ENCODE data around the gene IL1RL2.

Gene IL1RL2

GRCh38 chr2:102197389-102198137 is 10.7 kb downstream of the IL1RL2 start:
- no peak for DNase-seq

- no peak for DNase-seq
Measured at GRCh38 chr2:102200539-102200938, 13.7 kb downstream of the IL1RL2 start.

DNA sequence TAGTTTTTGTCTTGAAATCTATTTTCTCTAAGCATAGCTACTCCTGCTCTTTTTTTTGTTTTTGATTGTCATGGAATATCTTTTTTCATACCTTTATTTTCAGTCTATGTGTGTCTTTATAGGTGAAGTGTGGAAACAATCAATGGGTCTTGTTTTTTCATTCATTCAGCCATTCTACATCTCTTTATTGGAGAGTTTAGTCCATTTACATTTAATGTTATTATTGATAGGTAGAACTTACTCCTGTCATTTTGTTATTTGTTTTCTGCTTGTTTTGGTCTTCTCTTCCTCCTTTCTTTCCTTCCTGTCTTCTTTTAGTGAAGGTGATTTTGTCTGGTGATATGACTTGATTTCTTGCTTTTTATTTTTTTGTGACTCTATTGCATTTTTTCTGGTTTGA is 17.8 kb downstream of the IL1RL2 start:
- no peak for DNase-seq

DNA sequence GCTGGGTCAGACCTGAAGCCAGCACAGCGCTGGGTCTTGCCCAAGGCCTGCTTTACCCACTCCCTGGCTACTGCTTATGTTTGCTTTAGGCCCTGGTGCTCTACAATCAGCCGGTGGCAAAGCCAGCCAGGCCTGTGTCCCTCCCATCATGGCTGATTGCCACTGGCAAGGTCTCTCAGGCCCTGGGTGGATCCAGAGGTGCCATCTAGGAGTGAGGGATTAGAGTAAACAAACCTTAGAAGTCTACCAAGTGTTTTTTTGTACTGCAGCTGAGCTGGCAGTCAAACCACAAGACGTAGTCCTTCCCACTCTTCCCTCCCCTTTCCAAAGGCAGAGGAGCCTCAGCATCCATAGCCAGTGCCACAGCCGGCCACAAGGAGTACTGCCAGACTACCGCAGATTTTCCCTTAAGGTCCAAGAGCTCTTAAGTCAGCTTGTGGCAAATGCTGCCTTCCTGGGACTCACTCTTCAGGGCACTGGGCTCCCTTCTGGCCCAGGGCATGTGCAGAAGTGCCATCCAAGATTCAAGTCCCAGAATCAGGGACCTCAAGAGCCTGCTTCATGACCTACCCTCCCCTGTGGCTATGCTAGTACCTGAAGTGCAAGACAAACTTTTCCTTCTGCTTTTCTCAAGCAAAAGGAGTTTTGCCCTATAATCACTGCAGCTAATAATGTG is 20.0 kb downstream of the IL1RL2 start:
- DNase-seq = no peak

- DNase-seq = no peak
Measured at GRCh38 chr2:102208774-102209173, 22.0 kb downstream of the IL1RL2 start.

- DNase-seq = no peak
Measured at GRCh38 chr2:102209474-102209873, 22.7 kb downstream of the IL1RL2 start.

DNA sequence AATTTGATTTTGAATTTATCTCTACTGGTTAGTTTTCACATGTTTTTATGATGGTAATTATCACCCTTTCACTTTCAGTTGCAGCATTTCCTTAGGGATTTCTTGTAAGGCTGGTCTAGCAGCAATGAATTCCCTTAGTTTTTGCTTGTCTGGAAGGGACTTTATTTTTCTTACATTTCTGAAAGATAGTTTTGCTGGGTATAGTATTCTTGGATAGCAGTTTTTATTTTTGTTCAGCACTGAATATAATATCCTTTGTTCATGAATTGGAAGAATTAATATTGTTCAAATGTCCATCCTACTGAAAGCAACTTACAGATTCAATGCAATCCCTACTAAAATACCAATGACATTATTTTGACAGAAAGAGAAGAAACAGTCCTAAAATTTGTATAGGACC is 30.2 kb downstream of the IL1RL2 start:
- no peak for DNase-seq

DNA sequence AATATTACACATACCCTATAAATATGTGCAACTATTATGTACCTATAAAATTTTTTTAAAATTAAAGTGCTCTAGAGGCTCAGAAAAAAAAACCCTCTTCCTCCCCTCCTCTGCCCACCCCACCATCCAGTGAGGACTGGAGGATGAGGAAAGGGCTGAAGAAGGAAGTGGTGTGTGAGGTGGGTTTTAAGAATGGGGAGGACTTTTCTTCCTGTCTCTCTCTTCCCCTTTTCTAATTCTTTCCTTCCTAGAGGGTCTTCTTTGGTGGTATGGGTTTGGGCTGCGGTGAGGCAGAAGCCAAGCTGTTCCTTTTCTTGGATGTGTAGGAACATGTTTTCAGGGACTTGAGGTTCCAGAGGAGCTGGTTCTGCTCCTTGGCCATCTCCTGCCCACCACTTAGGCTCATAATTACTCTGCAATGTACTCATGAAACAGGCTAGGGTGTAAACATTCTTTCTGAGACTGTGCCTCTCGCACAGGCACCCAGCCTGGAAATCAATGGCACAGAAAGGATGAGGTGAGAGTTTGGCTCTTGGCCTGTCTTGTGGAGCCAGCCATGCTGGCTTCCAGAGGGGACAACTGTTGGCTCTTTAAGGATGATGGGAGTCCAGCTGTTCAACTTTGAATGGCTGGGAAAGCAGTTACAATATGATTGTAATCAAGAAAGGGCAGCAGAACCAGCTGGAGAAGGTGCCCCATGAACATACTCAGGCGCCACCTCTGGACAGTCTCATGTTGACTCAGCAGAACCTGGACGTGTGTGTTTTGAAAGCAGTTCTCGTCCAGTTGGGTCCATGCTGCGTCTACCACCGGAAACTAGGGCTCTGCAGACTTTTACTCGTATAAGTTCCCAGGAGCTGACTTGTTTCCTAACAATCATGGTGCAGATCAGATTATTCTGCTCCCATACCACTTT is 38.3 kb downstream of the IL1RL2 start:
- DNase-seq = no peak

DNA sequence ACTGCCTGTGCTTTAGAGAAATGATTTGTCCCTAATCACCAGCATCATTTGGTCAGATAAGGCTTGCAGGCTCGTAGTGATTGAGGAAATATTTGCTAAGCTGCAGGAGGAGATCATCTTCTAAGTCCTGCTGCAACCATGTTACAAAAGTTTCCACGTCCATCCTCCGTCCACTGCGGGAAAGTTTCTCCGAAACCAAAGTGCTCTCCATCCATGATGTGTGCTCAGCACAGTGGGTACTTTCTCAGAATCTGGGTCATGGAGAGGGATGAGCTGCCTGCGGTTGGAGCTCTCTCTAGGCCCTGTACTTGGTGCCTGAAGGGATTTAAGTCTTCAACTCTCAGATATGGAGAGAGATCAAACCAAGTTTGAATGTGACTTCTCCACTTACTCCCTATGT is 39.3 kb downstream of the IL1RL2 start:
- DNase-seq = no peak

- DNase-seq = no peak
Measured at GRCh38 chr2:102226612-102227391, 40.0 kb downstream of the IL1RL2 start.

GRCh38 chr2:102229141-102229769 is 42.4 kb downstream of the IL1RL2 start:
- no peak for DNase-seq

GRCh38 chr2:102230410-102230909 is 43.6 kb downstream of the IL1RL2 start:
- DNase-seq = no peak

GRCh38 chr2:102233132-102233884 is 46.5 kb downstream of the IL1RL2 start:
- no peak for DNase-seq

DNA sequence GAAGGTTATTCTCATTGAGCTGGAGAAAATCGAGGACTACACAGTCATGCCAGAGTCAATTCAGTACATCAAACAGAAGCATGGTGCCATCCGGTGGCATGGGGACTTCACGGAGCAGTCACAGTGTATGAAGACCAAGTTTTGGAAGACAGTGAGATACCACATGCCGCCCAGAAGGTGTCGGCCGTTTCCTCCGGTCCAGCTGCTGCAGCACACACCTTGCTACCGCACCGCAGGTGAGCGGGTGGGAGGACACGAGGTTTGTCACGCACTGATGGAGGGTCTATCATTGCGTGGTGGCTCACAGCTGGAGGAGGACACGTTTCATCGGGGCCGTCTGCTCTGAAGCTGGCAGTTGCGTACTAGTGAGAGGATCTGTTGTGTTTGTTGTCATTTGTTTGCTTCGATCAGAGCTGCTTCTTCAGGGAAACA is 48.2 kb downstream of the IL1RL2 start:
- no peak for DNase-seq

DNA sequence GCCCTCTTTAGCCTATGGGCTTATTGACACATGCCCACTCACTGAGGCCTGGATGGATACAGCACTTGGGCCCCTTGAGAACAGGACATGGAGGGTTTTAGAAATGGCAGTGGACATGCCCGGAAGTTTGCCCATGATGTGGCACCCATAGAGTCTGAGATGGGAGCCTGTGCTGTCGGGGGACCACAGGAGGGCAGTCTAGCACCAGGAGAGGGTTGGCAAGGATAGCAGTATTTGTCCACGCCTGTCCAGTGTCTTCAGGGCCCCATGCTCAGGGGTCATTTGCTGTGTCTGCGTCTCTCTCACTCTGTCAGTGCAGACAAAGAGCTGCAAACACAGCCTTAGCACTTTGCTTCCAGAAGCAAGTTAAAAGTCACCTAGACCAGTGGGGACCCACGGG is 48.7 kb downstream of the IL1RL2 start:
- DNase-seq = no peak

GRCh38 chr2:102236132-102236531 is 49.3 kb downstream of the IL1RL2 start:
- no peak for DNase-seq

- DNase-seq = no peak
Measured at GRCh38 chr2:102237176-102237575, 50.4 kb downstream of the IL1RL2 start.

GRCh38 chr2:102238039-102238756 is 51.4 kb downstream of the IL1RL2 start:
- DNase-seq = no peak

- no peak for DNase-seq
Measured at GRCh38 chr2:102238778-102239177, 52.0 kb downstream of the IL1RL2 start.

DNA sequence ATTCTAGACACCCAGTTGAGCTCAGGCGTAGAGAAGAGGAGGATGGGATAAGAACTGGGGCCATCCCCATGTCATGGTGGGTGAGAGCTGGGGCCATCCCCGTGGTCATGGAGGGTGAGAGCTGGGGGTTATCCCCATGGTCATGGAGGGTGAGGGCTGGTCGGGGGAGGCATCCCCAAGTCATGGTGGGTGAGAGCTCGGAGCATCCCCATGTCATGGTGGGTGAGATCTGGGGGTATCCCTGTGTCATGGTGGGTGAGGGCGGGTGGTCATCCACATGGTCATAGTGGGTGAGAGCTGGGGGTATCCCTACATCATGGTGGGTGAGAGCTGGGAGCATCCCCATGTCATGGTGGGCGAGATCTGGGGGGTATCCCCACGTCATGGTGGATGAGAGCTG is 52.5 kb downstream of the IL1RL2 start:
- no peak for DNase-seq

Measured in CD4-positive, alpha-beta T cell treated with Interleukin-10 for 1 hour (primary cell).